GM23338 (cell line): Measurements from ENCODE around the gene C2CD3. TPM values are rescaled to one million over a fixed set of nuclear protein-coding genes. Genes with fewer than 3 reads are reported as not detected.

ENCODE experiments used
- ATAC-seq: fragments of 200-7000 bp; cut with Tn5 transposase; 3 replicates; pipeline ENCODE4 v1.9.1; 2020
- DNase-seq: peaks from one replicate; pipeline ENCODE4 v3.0.0-alpha.2; 2015; ENCODE audit warnings: low spot score
- H2AFZ ChIP-seq: fragments of 200-600 bp; sonication (generic); 2 replicates; pipeline ENCODE4 v1.8.0; 2016; ENCODE audit warnings: antibody characterized with exemption, mild to moderate bottlenecking, moderate library complexity
- H3F3A ChIP-seq: fragments of 200-600 bp; sonication (generic); replicated peaks from 2 replicates; pipeline ENCODE4 v1.8.0; 2017; ENCODE audit warnings: antibody characterized with exemption, mixed run types, low read depth
- H3K27ac ChIP-seq: fragments of 200-600 bp; sonication (generic); 2 replicates; pipeline ENCODE4 v1.6.1; 2016; ENCODE audit warnings: low read depth
- H3K27me3 ChIP-seq: fragments of 200-600 bp; sonication (generic); 2 replicates; pipeline ENCODE4 v1.8.0; 2016; ENCODE audit warnings: mild to moderate bottlenecking, mixed run types, moderate library complexity; ENCODE audit not compliant: insufficient read depth
- H3K36me3 ChIP-seq: fragments of 200-600 bp; sonication (generic); 2 replicates; pipeline ENCODE4 v1.8.0; 2016; ENCODE audit warnings: mild to moderate bottlenecking; ENCODE audit not compliant: insufficient read depth
- H3K4me1 ChIP-seq: fragments of 200-600 bp; sonication (generic); 2 replicates; pipeline ENCODE4 v1.8.0; 2016; ENCODE audit warnings: mild to moderate bottlenecking, moderate library complexity; ENCODE audit not compliant: insufficient read depth
- H3K4me2 ChIP-seq: fragments of 200-600 bp; sonication (generic); 2 replicates; pipeline ENCODE4 v1.7.1; 2017; ENCODE audit warnings: mixed run types
- H3K4me3 ChIP-seq: fragments of 200-600 bp; sonication (generic); 2 replicates; pipeline ENCODE4 v1.6.1; 2016; ENCODE audit warnings: mixed run types
- H3K79me2 ChIP-seq: fragments of 200-600 bp; sonication (generic); replicated peaks from 2 replicates; pipeline ENCODE4 v1.8.0; 2017; ENCODE audit warnings: mild to moderate bottlenecking; ENCODE audit not compliant: insufficient read depth
- H3K9me2 ChIP-seq: fragments of 200-600 bp; sonication (generic); 2 replicates; pipeline ENCODE4 v1.8.0; 2017; ENCODE audit not compliant: insufficient read depth
- H4K20me1 ChIP-seq: fragments of 200-600 bp; sonication (generic); replicated peaks from 2 replicates; pipeline ENCODE4 v1.8.0; 2017; ENCODE audit warnings: mild to moderate bottlenecking; ENCODE audit not compliant: insufficient read depth
- H3K27ac Mint-ChIP-seq: 2 replicates; pipeline ENCODE4 v1.8.0; 2020; ENCODE audit warnings: inconsistent platforms, mild to moderate bottlenecking, moderate library complexity, mixed read lengths
- H3K27me3 Mint-ChIP-seq: 3 replicates; pipeline ENCODE4 v1.8.0; 2022; ENCODE audit warnings: low read depth, mild to moderate bottlenecking, moderate library complexity, mixed read lengths, inconsistent platforms; ENCODE audit not compliant: insufficient read depth, poor library complexity
- H3K36me3 Mint-ChIP-seq: 3 replicates; pipeline ENCODE4 v1.8.0; 2021; ENCODE audit warnings: low read depth, mild to moderate bottlenecking, inconsistent platforms, moderate library complexity, mixed read lengths
- H3K4me1 Mint-ChIP-seq: 3 replicates; pipeline ENCODE4 v1.8.0; 2020; ENCODE audit warnings: mild to moderate bottlenecking, inconsistent platforms, mixed read lengths
- H3K4me3 Mint-ChIP-seq: 3 replicates; pipeline ENCODE4 v1.8.0; 2021; ENCODE audit warnings: moderate library complexity, mild to moderate bottlenecking, inconsistent platforms, mixed read lengths
- H3K9me3 Mint-ChIP-seq: 3 replicates; pipeline ENCODE4 v1.8.0; 2020; ENCODE audit warnings: moderate library complexity, mild to moderate bottlenecking, inconsistent platforms, mixed read lengths
- CREB1 ChIP-seq: fragments of 250-450 bp; sonication (Bioruptor Pico); IDR thresholded peaks from 2 replicates; pipeline ENCODE4 v1.5.0; 2020; ENCODE audit warnings: low read depth, mild to moderate bottlenecking, moderate library complexity
- EZH2 ChIP-seq: fragments of 200-600 bp; sonication (generic); IDR thresholded peaks from one replicate; pipeline ENCODE4 v1.8.0; 2017; ENCODE audit warnings: antibody characterized with exemption, mild to moderate bottlenecking, low read depth; ENCODE audit not compliant: unreplicated experiment
- EZH2phosphoT487 ChIP-seq: fragments of 200-600 bp; sonication (generic); IDR thresholded peaks from one replicate; pipeline ENCODE4 v1.8.1; 2018; ENCODE audit warnings: antibody characterized with exemption; ENCODE audit not compliant: unreplicated experiment
- JUNB ChIP-seq: IDR thresholded peaks from one replicate; pipeline ENCODE4 v1.6.1; 2016; ENCODE audit warnings: antibody characterized with exemption; ENCODE audit not compliant: unreplicated experiment
- NANOG ChIP-seq: IDR thresholded peaks from 2 replicates; pipeline ENCODE4 v1.6.1; 2016; ENCODE audit warnings: antibody characterized with exemption, borderline replicate concordance
- POLR2AphosphoS5 ChIP-seq: IDR thresholded peaks from 2 replicates; pipeline ENCODE4 v1.6.1; 2016; ENCODE audit warnings: antibody characterized with exemption, low read depth
- STAT1 ChIP-seq: IDR thresholded peaks from one replicate; pipeline ENCODE4 v1.6.1; 2016; ENCODE audit warnings: antibody characterized with exemption; ENCODE audit not compliant: unreplicated experiment
- ZNF114 ChIP-seq: fragments of 250-450 bp; sonication (Bioruptor Pico); IDR thresholded peaks from 2 replicates; pipeline ENCODE4 v1.5.0; 2020; ENCODE audit warnings: mild to moderate bottlenecking, moderate library complexity
- ZNF331 ChIP-seq: fragments of 250-450 bp; sonication (Bioruptor Pico); IDR thresholded peaks from 2 replicates; pipeline ENCODE4 v1.5.0; 2020; ENCODE audit warnings: low read depth, mild to moderate bottlenecking, moderate library complexity
- ZNF462 ChIP-seq: fragments of 250-450 bp; sonication (Bioruptor Pico); IDR thresholded peaks from 2 replicates; pipeline ENCODE4 v1.5.0; 2020; ENCODE audit warnings: mild to moderate bottlenecking, moderate library complexity
- polyA plus RNA-seq: library from polyadenylated mRNA; unstranded; fragments of >200 nt; fragmentation: Nextera tagmentation; extraction: Ambion mirVana; gene quantifications from 2 replicates; pipeline ENCODE4 v1.2.1, GENCODE V29; 2016
- total RNA-seq: library from RNA; depleted of rRNA; stranded (reverse); fragments of >200 nt; shearing (Covaris generic); gene quantifications from 2 replicates; pipeline ENCODE4 v1.2.3, GENCODE V29; 2014
- TF ChIP-seq, protein P1 (sequence below): IDR thresholded peaks from one replicate; pipeline ENCODE4 v1.6.1; 2018; ENCODE audit warnings: antibody characterized with exemption; ENCODE audit not compliant: unreplicated experiment
- TF ChIP-seq, protein P2 (sequence below): IDR thresholded peaks from 2 replicates; pipeline ENCODE4 v1.6.1; 2016; ENCODE audit warnings: antibody characterized with exemption
- TF ChIP-seq, protein P3 (sequence below), 2 experiments: fragments of 200-600 bp in 1 of 2; sonication (generic) in 1 of 2; conservative IDR thresholded peaks; 2 replicates each; pipeline versions ENCODE4 v1.5.1 to v1.6.1; 2016 to 2017; ENCODE audit warnings: antibody characterized with exemption in 2 of 2, low read depth in 2 of 2, mild to moderate bottlenecking in 2 of 2, moderate library complexity in 1 of 2

C2CD3 gene
- total and polyA plus RNA-seq, 2 experiments from 2014 or later: 15.5 to 29.5 TPM

GRCh38 chr11:73998846-73999575 lies 171.8 kb downstream of the C2CD3 start:
- no peak overlapping the region for H2AFZ ChIP-seq
- Mint-ChIP-seq H3K27me3 (no peaks in the 10 kb centered on the region), H3K9me3 (no peaks in the 10 kb centered on the region), H3K27ac (no peak overlapping the region), H3K36me3 (no peaks in the 10 kb centered on the region; the same call in 2 of the 3 replicates), H3K4me3 (no peak overlapping the region), H3K4me1 (peaks cover 13% of the 10 kb centered on the region; the same call in 2 of the 3 replicates)
- no peak for DNase-seq
- H3K79me2 ChIP-seq: no peaks in the 10 kb centered on the region
- TF ChIP-seq, protein P1, sequence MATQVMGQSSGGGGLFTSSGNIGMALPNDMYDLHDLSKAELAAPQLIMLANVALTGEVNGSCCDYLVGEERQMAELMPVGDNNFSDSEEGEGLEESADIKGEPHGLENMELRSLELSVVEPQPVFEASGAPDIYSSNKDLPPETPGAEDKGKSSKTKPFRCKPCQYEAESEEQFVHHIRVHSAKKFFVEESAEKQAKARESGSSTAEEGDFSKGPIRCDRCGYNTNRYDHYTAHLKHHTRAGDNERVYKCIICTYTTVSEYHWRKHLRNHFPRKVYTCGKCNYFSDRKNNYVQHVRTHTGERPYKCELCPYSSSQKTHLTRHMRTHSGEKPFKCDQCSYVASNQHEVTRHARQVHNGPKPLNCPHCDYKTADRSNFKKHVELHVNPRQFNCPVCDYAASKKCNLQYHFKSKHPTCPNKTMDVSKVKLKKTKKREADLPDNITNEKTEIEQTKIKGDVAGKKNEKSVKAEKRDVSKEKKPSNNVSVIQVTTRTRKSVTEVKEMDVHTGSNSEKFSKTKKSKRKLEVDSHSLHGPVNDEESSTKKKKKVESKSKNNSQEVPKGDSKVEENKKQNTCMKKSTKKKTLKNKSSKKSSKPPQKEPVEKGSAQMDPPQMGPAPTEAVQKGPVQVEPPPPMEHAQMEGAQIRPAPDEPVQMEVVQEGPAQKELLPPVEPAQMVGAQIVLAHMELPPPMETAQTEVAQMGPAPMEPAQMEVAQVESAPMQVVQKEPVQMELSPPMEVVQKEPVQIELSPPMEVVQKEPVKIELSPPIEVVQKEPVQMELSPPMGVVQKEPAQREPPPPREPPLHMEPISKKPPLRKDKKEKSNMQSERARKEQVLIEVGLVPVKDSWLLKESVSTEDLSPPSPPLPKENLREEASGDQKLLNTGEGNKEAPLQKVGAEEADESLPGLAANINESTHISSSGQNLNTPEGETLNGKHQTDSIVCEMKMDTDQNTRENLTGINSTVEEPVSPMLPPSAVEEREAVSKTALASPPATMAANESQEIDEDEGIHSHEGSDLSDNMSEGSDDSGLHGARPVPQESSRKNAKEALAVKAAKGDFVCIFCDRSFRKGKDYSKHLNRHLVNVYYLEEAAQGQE: no peak
- TF ChIP-seq ZNF331 (no peak), STAT1 (no peak), JUNB (no peak), POLR2AphosphoS5 (no peak), CREB1 (CRISPR knock-in tag) (no peak), ZNF462 (CRISPR knock-in tag) (no peak), ZNF114 (CRISPR knock-in tag) (no peak), NANOG (no peak), EZH2phosphoT487 (no peak), EZH2 (no peak)
- TF ChIP-seq, protein P2, sequence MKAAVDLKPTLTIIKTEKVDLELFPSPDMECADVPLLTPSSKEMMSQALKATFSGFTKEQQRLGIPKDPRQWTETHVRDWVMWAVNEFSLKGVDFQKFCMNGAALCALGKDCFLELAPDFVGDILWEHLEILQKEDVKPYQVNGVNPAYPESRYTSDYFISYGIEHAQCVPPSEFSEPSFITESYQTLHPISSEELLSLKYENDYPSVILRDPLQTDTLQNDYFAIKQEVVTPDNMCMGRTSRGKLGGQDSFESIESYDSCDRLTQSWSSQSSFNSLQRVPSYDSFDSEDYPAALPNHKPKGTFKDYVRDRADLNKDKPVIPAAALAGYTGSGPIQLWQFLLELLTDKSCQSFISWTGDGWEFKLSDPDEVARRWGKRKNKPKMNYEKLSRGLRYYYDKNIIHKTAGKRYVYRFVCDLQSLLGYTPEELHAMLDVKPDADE: no peak
- TF ChIP-seq, protein P3, sequence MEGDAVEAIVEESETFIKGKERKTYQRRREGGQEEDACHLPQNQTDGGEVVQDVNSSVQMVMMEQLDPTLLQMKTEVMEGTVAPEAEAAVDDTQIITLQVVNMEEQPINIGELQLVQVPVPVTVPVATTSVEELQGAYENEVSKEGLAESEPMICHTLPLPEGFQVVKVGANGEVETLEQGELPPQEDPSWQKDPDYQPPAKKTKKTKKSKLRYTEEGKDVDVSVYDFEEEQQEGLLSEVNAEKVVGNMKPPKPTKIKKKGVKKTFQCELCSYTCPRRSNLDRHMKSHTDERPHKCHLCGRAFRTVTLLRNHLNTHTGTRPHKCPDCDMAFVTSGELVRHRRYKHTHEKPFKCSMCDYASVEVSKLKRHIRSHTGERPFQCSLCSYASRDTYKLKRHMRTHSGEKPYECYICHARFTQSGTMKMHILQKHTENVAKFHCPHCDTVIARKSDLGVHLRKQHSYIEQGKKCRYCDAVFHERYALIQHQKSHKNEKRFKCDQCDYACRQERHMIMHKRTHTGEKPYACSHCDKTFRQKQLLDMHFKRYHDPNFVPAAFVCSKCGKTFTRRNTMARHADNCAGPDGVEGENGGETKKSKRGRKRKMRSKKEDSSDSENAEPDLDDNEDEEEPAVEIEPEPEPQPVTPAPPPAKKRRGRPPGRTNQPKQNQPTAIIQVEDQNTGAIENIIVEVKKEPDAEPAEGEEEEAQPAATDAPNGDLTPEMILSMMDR (conservative IDR thresholded peaks at IDR 0.05; ENCODE audit: low read depth in 2 of 2): no peak
- H3K4me3 ChIP-seq: no peak overlapping the region
- ATAC-seq: no peak
- no peaks in the 10 kb centered on the region for H3K27me3 ChIP-seq
- no peaks in the 10 kb centered on the region for H3K9me2 ChIP-seq
- H3F3A ChIP-seq: no peaks in the 10 kb centered on the region
- no peaks in the 10 kb centered on the region for H3K36me3 ChIP-seq
- H3K4me1 ChIP-seq: no peaks in the 10 kb centered on the region; the same call in 1 of the 2 replicates
- no peaks in the 10 kb centered on the region for H4K20me1 ChIP-seq
- H3K27ac ChIP-seq: no peak overlapping the region
- H3K4me2 ChIP-seq: no peak overlapping the region
